ENCODE measurements around the gene RIIAD1.

DNA sequence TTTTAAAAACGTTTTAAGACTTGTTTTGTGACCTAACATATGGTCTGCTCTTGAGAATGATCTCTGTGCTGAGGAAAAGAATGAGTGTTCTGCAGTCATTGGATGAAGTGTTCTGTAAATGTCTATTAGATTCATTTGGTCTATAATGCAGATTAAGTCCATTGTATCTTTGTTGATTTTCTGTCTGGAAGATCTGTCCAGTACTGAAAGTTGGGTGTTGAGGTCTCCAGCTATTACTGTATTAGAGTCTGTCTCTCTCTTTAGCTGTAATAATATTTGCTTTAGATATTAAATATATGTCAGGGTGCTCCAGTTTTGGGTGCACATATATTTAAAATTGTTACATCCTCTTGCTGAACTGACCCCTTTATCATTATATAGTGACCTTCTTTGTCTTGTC, 47.9 kb upstream of the RIIAD1 start:
- TF ChIP-seq, protein P1, sequence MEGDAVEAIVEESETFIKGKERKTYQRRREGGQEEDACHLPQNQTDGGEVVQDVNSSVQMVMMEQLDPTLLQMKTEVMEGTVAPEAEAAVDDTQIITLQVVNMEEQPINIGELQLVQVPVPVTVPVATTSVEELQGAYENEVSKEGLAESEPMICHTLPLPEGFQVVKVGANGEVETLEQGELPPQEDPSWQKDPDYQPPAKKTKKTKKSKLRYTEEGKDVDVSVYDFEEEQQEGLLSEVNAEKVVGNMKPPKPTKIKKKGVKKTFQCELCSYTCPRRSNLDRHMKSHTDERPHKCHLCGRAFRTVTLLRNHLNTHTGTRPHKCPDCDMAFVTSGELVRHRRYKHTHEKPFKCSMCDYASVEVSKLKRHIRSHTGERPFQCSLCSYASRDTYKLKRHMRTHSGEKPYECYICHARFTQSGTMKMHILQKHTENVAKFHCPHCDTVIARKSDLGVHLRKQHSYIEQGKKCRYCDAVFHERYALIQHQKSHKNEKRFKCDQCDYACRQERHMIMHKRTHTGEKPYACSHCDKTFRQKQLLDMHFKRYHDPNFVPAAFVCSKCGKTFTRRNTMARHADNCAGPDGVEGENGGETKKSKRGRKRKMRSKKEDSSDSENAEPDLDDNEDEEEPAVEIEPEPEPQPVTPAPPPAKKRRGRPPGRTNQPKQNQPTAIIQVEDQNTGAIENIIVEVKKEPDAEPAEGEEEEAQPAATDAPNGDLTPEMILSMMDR (IDR thresholded peaks at IDR 0.05) = no peak
- TF ChIP-seq POLR2AphosphoS5 (IDR thresholded peaks at IDR 0.05; ENCODE audit: low read depth, low read length) (no peak), SIN3A (IDR thresholded peaks at IDR 0.05; ENCODE audit: borderline replicate concordance, insufficient read depth, low read depth, low read length) (no peak), TCF7L2 (IDR thresholded peaks at IDR 0.05; ENCODE audit: low read depth, low read length) (no peak)
- TF ChIP-seq, protein P2, sequence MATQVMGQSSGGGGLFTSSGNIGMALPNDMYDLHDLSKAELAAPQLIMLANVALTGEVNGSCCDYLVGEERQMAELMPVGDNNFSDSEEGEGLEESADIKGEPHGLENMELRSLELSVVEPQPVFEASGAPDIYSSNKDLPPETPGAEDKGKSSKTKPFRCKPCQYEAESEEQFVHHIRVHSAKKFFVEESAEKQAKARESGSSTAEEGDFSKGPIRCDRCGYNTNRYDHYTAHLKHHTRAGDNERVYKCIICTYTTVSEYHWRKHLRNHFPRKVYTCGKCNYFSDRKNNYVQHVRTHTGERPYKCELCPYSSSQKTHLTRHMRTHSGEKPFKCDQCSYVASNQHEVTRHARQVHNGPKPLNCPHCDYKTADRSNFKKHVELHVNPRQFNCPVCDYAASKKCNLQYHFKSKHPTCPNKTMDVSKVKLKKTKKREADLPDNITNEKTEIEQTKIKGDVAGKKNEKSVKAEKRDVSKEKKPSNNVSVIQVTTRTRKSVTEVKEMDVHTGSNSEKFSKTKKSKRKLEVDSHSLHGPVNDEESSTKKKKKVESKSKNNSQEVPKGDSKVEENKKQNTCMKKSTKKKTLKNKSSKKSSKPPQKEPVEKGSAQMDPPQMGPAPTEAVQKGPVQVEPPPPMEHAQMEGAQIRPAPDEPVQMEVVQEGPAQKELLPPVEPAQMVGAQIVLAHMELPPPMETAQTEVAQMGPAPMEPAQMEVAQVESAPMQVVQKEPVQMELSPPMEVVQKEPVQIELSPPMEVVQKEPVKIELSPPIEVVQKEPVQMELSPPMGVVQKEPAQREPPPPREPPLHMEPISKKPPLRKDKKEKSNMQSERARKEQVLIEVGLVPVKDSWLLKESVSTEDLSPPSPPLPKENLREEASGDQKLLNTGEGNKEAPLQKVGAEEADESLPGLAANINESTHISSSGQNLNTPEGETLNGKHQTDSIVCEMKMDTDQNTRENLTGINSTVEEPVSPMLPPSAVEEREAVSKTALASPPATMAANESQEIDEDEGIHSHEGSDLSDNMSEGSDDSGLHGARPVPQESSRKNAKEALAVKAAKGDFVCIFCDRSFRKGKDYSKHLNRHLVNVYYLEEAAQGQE (IDR thresholded peaks at IDR 0.05; ENCODE audit: insufficient read depth in 1 of 2, low read depth in 2 of 2, low read length in 1 of 2) = peak in 1 of 2 experiments; percentile 56; a peak in 1 of 4 replicates

Measured in Panc1 (cell line).